ENCODE results near the gene ARHGAP11A.

DNA sequence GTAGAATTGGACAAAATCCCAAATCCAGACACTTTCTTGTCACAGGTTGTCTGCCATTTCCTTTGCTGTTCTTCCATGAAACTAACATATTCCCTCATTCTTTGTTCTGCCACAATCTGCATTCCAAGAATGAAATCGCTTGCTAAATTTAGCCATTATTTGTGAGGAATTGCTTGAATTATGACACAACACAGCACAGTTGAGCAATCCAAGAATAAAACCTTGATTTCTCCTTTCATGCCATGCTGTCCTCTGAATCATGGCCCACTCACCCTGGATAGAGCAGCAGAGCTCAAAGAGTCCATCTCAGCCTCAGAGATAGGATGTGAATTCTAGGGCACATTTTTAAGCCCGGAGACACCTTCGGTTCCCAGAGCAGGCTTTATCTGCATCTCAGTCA lies 67.3 kb downstream of the ARHGAP11A start:
- TF ChIP-seq POLR2AphosphoS5 (IDR thresholded peaks at IDR 0.05; ENCODE audit: borderline replicate concordance, low read depth, low read length) (no peak), EZH2 (IDR thresholded peaks at IDR 0.05) (no peak)
